HG03108 (cell line): ENCODE measurements around the gene FBXO2.
A peak's percentile ranks its signal among the peaks of the same experiment; 100 is the strongest.
"Not testable (repeated sequence)": the region's sequence is repeated elsewhere in the genome, so short reads cannot be mapped to it uniquely, and the experiment has no call there.

Experiments
- ATAC-seq: cut with Tn5 transposase; IDR thresholded peaks from one replicate; pipeline ENCODE4 v1.9.1; 2021; ENCODE audit warnings: moderate library complexity; ENCODE audit not compliant: unreplicated experiment

The FBXO2 gene

DNA sequence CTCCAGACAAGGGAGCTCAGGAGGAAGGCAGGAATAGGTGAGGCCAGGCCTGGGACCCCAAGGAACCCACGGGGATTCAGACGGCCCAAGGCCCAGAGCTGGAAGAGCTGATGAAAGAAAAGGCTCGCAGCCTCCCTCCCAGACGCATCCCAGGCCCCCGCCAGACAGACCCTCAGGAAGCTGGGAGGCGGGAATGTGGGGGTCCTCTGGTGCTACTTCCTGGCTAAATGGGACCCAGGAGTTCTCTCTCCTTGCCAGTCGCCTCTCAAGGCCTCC is 430 bp downstream of the FBXO2 start:
- no peak for ATAC-seq

- no peak for ATAC-seq
Observed at GRCh38 chr1:11653101-11653860, 948 bp downstream of the FBXO2 start.

GRCh38 chr1:11652203-11652780 is 1.9 kb downstream of the FBXO2 start:
- no peak for ATAC-seq

DNA sequence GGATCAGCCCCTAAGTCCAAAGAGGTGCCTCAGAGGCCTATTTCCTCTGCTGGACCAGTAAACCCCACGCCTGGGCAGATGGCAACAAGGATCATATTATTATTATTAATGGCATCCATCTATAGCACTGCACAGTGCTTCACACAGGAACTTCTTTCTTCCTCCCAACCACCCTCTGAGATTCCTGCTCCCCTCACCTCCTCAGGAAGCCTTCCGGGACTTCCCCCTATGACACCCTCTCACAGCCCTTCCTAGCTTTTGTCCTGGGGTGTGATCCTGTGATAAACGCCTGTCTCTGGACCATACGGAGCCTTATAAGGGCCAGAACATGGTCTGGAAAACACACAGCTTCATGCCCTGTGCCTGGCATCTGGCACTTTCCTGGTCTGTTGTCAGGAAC is 3.2 kb downstream of the FBXO2 start:
- no peak for ATAC-seq

GRCh38 chr1:11650331-11650991 is 3.8 kb downstream of the FBXO2 start:
- ATAC-seq = peak; percentile 61

DNA sequence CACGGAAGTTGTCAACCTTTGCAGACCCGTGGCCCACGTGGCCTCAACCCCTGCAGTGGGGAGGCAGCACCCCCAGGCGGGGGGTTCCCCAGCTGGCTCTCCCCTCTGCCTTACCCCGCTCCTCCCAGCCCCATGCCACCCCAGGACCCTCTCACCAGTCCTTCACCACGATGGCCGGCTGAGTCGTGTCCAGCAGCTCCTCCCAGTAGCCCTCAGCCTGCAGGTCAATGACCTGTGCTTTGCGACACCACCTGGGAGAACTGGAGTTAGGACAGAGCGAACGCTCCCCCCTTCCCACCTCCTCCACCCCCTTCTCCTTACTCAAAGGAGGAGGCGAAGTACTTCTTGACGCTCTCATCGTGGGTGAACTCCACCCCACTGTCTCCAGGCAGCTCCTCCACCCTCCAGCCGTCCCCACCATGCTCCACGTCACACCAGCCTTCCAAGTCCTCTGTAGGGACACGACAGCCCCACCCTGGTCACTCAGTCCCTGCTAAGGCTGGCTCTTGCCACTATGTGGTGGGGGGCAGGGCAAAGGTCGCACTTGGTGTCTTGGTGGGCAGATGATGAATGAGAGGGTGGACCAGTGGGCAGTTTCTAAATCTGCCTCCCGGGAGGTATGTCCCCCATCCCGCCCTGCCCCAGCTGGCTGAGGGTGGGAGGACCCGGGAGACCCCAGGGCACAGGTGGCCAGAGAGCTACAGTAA is 4.5 kb downstream of the FBXO2 start:
- no peak for ATAC-seq

DNA sequence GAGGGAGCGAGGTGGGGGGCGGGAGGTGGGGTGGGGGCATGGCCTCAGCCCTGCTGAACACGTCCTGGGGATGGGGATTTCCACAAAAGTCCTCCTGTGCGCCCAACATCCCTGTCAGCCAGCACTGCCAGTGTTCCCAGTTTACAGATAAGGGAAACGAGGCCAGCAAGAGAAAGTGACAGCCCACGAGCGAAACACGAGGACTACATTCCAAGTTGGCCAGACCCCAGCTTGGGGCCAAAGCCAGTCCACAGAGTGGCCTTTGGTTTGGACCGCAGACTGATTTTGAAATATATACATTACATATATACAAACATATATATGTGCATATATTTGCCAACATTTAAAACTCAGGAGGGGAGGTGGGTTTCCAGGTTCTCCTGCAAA is 5.0 kb downstream of the FBXO2 start:
- no peak for ATAC-seq

GRCh38 chr1:11648732-11649158 is 5.5 kb downstream of the FBXO2 start:
- ATAC-seq = no peak

DNA sequence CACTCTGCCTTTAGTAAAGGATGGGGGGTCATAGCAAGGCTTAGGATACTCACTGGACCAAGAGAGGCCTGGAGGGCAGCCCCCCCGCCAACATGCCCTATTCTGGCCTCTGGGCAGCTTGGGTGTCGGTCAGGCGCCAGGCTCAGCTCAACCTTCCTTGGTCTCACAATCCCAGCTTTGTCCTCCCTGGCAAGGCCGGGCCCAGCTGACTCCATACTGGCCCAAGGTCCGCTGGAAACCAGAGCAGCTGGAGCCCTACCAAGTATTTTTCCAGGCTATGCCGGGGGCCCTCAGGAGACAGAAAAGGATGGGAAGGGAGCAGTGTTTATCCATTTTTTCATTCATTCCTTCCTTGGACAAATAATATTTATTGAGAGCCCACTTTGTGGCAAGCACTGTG is 6.2 kb downstream of the FBXO2 start:
- no peak for ATAC-seq

DNA sequence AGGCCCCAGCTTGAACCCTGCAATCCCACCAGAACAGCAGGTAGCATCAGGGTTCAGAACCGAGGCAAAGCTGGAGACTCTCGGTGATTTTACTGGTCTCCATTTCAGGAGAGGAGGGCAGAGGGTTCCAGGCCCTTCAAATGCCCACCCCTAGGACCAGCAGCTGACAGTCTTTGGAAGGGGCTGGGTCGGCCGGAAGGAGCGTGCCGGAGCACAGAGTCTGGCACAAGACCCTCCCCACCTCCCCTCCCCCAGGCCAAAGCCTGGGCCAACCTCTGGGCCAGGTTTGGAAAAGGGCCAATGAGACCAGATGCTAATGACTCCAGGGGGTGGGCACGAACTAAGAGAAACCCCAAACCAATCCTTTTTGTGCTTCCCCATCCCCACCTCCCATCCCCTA is 6.9 kb downstream of the FBXO2 start:
- ATAC-seq = no peak

- ATAC-seq = no peak
Observed at GRCh38 chr1:11646317-11646716, 7.9 kb downstream of the FBXO2 start.

DNA sequence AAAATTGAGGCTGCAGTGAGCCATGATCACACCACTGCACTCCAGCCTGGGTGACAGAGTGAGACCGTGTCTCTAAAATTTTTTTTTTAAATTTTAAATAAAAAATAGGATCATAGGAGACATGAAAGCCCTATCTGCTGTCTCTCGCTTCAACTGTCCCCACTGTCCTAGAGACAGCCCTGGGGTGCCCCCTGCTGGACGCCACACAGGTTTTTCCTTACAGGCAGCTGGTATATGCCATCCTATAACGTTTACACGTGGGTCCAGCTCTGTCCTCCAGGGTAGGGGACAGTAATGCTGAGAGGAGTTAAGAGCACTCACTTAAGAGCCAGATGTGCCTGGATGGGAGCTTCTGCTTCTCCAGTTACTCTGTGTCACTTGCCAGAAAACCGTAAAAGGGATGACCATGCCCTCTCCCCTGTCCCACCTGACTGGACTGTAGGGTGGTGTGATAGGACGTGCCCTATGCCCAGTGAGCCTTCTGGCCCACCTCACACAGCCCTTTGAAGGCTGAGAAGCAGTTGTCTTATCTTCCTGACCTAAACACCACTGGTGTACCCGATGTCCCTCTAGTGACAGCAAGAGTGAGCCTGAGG is 8.5 kb downstream of the FBXO2 start:
- ATAC-seq = no peak

DNA sequence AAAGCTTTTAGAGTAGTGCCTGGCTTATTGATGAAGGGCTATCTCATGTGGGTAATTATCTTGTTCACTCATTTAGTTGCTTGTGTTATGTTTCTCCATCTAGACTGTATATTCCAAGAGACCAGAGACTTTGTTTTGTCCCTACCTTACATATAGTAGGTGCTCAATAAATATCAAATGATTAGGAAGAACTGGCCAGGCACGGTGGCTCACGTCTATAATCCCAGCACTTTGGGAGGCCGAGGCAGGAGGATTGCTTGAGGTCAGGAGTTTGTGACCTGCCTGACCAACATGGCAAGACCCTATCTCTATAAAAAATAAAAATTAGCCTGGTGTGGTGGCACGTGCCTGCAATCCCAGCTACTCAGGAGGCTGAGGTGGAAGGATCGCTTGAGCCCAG is 9.0 kb downstream of the FBXO2 start:
- ATAC-seq = no peak

- ATAC-seq = no peak
Observed at GRCh38 chr1:11643782-11644181, 10.4 kb downstream of the FBXO2 start.

DNA sequence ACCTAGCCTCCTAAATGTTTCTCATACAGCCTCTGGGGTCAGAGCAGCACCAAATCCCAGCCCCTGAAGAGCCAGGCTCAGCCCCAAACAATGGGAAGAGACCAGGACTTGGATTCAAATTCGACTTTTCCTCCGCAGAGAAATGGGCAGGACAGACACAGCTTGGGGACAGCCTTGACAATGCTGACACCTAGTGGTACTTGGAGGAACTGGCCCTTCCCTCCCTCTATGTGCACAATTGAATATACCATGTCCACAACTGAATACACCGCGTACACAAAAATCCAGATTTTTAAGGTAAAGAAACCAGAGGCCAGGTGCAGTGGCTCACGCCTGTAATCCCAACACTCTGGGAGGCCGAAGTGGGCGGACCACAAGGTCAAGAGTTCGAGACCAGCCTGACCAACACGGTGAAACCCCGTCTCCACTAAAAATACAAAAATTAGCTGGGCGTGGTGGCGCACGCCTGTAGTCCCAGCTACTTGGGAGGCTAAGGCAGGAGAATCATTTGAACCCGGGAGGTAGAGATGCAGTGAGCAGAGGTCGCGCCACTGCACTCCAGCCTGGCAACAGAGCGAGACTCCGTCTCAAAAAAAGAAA is 11.7 kb downstream of the FBXO2 start:
- not testable (repeated sequence) for ATAC-seq

GRCh38 chr1:11641776-11642305 is 12.4 kb downstream of the FBXO2 start:
- ATAC-seq = no peak

DNA sequence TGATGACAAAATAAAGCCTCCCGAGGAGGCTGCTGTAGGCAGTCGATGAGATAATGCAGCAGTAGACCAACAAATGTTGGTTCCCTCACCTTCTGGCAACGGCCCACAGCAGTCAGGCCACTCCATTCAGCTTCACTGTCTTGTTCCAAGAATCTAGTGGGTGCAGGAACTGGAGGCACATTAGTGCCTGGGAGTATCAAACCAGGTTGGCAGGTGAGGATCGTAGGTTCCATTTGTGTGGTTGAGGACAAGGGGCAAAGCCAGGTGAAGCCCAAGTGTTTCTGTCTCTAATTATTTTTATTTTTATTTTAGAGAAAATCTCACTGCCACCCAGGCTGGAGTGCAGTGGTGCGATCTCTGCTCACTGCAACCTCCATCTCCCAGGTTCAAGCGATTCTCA is 13.3 kb downstream of the FBXO2 start:
- ATAC-seq = no peak

DNA sequence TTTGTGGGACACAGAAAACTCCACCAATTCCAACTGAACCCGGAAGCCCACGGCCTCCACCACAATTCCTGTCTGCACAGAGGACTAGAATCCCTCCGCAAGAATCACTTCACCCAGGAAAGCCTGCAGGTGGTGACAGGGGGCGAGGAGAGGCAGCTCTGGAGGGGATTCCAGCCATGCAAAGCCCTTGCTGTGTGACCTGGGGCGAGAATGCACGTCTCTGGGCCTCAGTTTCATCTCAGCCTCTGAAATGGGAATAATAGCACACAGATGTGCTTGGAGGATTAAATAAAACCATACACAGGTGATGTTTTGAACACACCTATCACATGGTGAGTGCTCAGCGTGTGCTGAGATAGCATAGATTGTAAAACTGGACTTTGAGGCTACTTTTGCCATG is 14.1 kb downstream of the FBXO2 start:
- ATAC-seq = no peak

- no peak for ATAC-seq
Observed at GRCh38 chr1:11639372-11639771, 14.9 kb downstream of the FBXO2 start.

GRCh38 chr1:11638121-11638520 is 16.1 kb downstream of the FBXO2 start:
- no peak for ATAC-seq
